NCI-H2171 (cell line): ENCODE measurements around the gene SOX6.
"Not testable (repeated sequence)": the region's sequence is repeated elsewhere in the genome, so short reads cannot be mapped to it uniquely, and the experiment has no call there.

Source experiments
- DNase-seq: peaks from one replicate; lab custom pipeline; 2025; lab: John Stamatoyannopoulos, UW

SOX6 gene

GRCh38 chr11:16037179-16037578 lies 319.2 kb downstream of the SOX6 start:
- DNase-seq, result no peak

- DNase-seq, result no peak
Measured at GRCh38 chr11:16036218-16036617, 320.1 kb downstream of the SOX6 start.

GRCh38 chr11:16034074-16034473 lies 322.3 kb downstream of the SOX6 start:
- no peak for DNase-seq

GRCh38 chr11:16032974-16033373 lies 323.4 kb downstream of the SOX6 start:
- DNase-seq, result no peak

GRCh38 chr11:16031210-16031609 lies 325.1 kb downstream of the SOX6 start:
- DNase-seq, result no peak

- DNase-seq, result no peak
Measured at GRCh38 chr11:16030664-16031063, 325.7 kb downstream of the SOX6 start.

GRCh38 chr11:16029151-16029550 lies 327.2 kb downstream of the SOX6 start:
- not testable (repeated sequence) for DNase-seq

GRCh38 chr11:16028419-16028818 lies 327.9 kb downstream of the SOX6 start:
- no peak for DNase-seq

- DNase-seq, result no peak
Measured at GRCh38 chr11:16027621-16028020, 328.7 kb downstream of the SOX6 start.

GRCh38 chr11:16026849-16027248 lies 329.5 kb downstream of the SOX6 start:
- DNase-seq, result no peak

- no peak for DNase-seq
Measured at GRCh38 chr11:16018931-16019330, 337.4 kb downstream of the SOX6 start.

- DNase-seq, result no peak
Measured at GRCh38 chr11:16016468-16016829, 339.9 kb downstream of the SOX6 start.

GRCh38 chr11:16015741-16016467 lies 340.4 kb downstream of the SOX6 start:
- no peak for DNase-seq

- DNase-seq, result no peak
Measured at GRCh38 chr11:16013649-16014275, 342.6 kb downstream of the SOX6 start.

GRCh38 chr11:16013242-16013641 lies 343.1 kb downstream of the SOX6 start:
- DNase-seq, result no peak

- no peak for DNase-seq
Measured at GRCh38 chr11:16012125-16012751, 344.1 kb downstream of the SOX6 start.

GRCh38 chr11:16011396-16011795 lies 344.9 kb downstream of the SOX6 start:
- no peak for DNase-seq

GRCh38 chr11:16009021-16009420 lies 347.3 kb downstream of the SOX6 start:
- no peak for DNase-seq

- no peak for DNase-seq
Measured at GRCh38 chr11:16007514-16007913, 348.8 kb downstream of the SOX6 start.

- no peak for DNase-seq
Measured at GRCh38 chr11:16002942-16003341, 353.4 kb downstream of the SOX6 start.

- no peak for DNase-seq
Measured at GRCh38 chr11:16001899-16002426, 354.4 kb downstream of the SOX6 start.

- DNase-seq, result no peak
Measured at GRCh38 chr11:16001044-16001568, 355.2 kb downstream of the SOX6 start.

- no peak for DNase-seq
Measured at GRCh38 chr11:16000065-16000464, 356.3 kb downstream of the SOX6 start.
